A549 (cell line): ENCODE measurements around the gene MYO18A. TPM values are rescaled to one million over a fixed set of nuclear protein-coding genes. Genes with fewer than 3 reads are reported as not detected.

Experiments used
- ATAC-seq, 2 experiments: fragments of 200-7000 bp in 1 of 2; fragments of >200 bp in 1 of 2; cut with Nextera tagmentation in 1 of 2; cut with Tn5 transposase in 1 of 2; 3 replicates each; pipeline versions ENCODE4 v1.8.0 to v1.9.1; 2018 to 2020; ENCODE audit warnings: mild to moderate bottlenecking in 1 of 2, moderate library complexity in 1 of 2
- CTCF ChIA-PET: fragments of 300-600 bp; sonication (Branson Sonifier 250); formaldehyde crosslinking; extraction: SDS; loops from one replicate; lab custom pipeline; 2021; ENCODE audit warnings: antibody characterized with exemption, inconsistent platforms; lab: Yijun Ruan, JAX
- POLR2A ChIA-PET: fragments of 350-600 bp; formaldehyde crosslinking; extraction: SDS; loops from one replicate; lab custom pipeline; 2021; ENCODE audit warnings: antibody characterized with exemption, inconsistent platforms; lab: Yijun Ruan, JAX
- DNase-seq, 2 experiments: peaks; one replicate each; pipeline versions ENCODE4 v3.0.0 to v3.0.0-alpha.2; 2011 to 2016; ENCODE audit warnings: low read depth in 1 of 2, low spot score in 1 of 2
- FAIRE-seq: peaks from 2 replicates; lab custom pipeline; 2011; peaks lifted over from hg19 to GRCh38; lab: Jason Lieb, UNC
- H3K27ac ChIP-seq, 2 experiments: fragments of >200 bp; sonication (Bioruptor Twin); formaldehyde crosslinking; 3 replicates each; pipeline ENCODE4 v1.5.1; 2016 to 2017
- H3K4me1 ChIP-seq: fragments of >200 bp; sonication (Bioruptor Twin); formaldehyde crosslinking; 3 replicates; pipeline ENCODE4 v1.6.1; 2016
- H3K4me2 ChIP-seq: fragments of >200 bp; sonication (Bioruptor Twin); formaldehyde crosslinking; 3 replicates; pipeline ENCODE4 v1.6.1; 2016
- H3K4me3 ChIP-seq: fragments of >200 bp; sonication (Bioruptor Twin); formaldehyde crosslinking; 3 replicates; pipeline ENCODE4 v1.5.1; 2016
- H3K9me3 ChIP-seq: fragments of >200 bp; sonication (Bioruptor Twin); formaldehyde crosslinking; 3 replicates; pipeline ENCODE4 v1.6.1; 2016
- BHLHE40 ChIP-seq: IDR thresholded peaks from 2 replicates; pipeline ENCODE4 v1.6.1; 2012; ENCODE audit warnings: low read depth, low read length, inconsistent platforms
- CBX8 ChIP-seq: fragments of 200-600 bp; sonication (generic); IDR thresholded peaks from 2 replicates; pipeline ENCODE4 v1.6.1; 2016
- CEBPB ChIP-seq, 2 experiments: fragments of >200 bp in 1 of 2; sonication (Bioruptor Twin) in 1 of 2; formaldehyde crosslinking in 1 of 2; IDR thresholded peaks; 2 replicates each; pipeline ENCODE4 v1.6.1; 2012 to 2016
- CHD2 ChIP-seq: fragments of 150-350 bp; IDR thresholded peaks from 2 replicates; pipeline ENCODE4 v1.6.1; 2014; ENCODE audit warnings: low read length; ENCODE audit not compliant: partially characterized antibody
- EHF ChIP-seq: fragments of 250-450 bp; sonication (Bioruptor Pico); IDR thresholded peaks from 2 replicates; pipeline ENCODE4 v1.5.0; 2020; ENCODE audit warnings: mild to moderate bottlenecking
- EP300 ChIP-seq, 2 experiments: fragments of >200 bp; sonication (Bioruptor Twin); formaldehyde crosslinking; IDR thresholded peaks; 2 replicates in 1 of 2; 3 replicates in 1 of 2; pipeline ENCODE4 v1.6.1; 2016 to 2017
- FOSL2 ChIP-seq, 2 experiments: fragments of 450-650 bp in 1 of 2; fragments of >200 bp in 1 of 2; sonication (Bioruptor Twin) in 1 of 2; formaldehyde crosslinking; IDR thresholded peaks; 2 replicates each; pipeline versions ENCODE4 v1.5.0 to v1.6.1; 2016 to 2020; ENCODE audit warnings: mild to moderate bottlenecking in 1 of 2, moderate library complexity in 1 of 2
- GATA3 ChIP-seq: IDR thresholded peaks from 2 replicates; pipeline ENCODE4 v1.6.1; 2012; ENCODE audit warnings: borderline replicate concordance
- HMGXB4 ChIP-seq: fragments of 250-450 bp; sonication (Bioruptor Pico); IDR thresholded peaks from 2 replicates; pipeline ENCODE4 v1.5.0; 2021; ENCODE audit warnings: mild to moderate bottlenecking, moderate library complexity, borderline replicate concordance
- HOXB13 ChIP-seq: fragments of 250-450 bp; sonication (Bioruptor Pico); IDR thresholded peaks from 2 replicates; pipeline ENCODE4 v1.5.0; 2020; ENCODE audit warnings: low read depth, mild to moderate bottlenecking, moderate library complexity
- KDM1A ChIP-seq: fragments of 200-600 bp; sonication (generic); IDR thresholded peaks from 2 replicates; pipeline ENCODE4 v1.6.1; 2016; ENCODE audit warnings: low read depth, mild to moderate bottlenecking
- KDM5A ChIP-seq: fragments of 200-600 bp; sonication (generic); IDR thresholded peaks from 2 replicates; pipeline ENCODE4 v1.6.1; 2016; ENCODE audit warnings: antibody characterized with exemption, mild to moderate bottlenecking
- MAFK ChIP-seq: fragments of 450-650 bp; IDR thresholded peaks from 2 replicates; pipeline ENCODE4 v1.6.1; 2014; ENCODE audit not compliant: partially characterized antibody
- NFE2L2 ChIP-seq: fragments of 150-350 bp; conservative IDR thresholded peaks from 2 replicates; pipeline ENCODE4 v1.6.1; 2014; ENCODE audit warnings: low read length
- PHF8 ChIP-seq: fragments of 200-600 bp; sonication (generic); IDR thresholded peaks from 2 replicates; pipeline ENCODE4 v1.6.1; 2016; ENCODE audit warnings: low read depth, mild to moderate bottlenecking, antibody characterized with exemption, moderate library complexity, borderline replicate concordance
- POLR2A ChIP-seq: IDR thresholded peaks from 2 replicates; pipeline ENCODE4 v1.6.1; 2012; ENCODE audit warnings: mild to moderate bottlenecking, low read length
- RCOR1 ChIP-seq: fragments of 150-350 bp; IDR thresholded peaks from 2 replicates; pipeline ENCODE4 v1.6.1; 2014; ENCODE audit warnings: antibody characterized with exemption, low read length, low read depth
- RNF2 ChIP-seq: fragments of 200-600 bp; sonication (generic); IDR thresholded peaks from 2 replicates; pipeline ENCODE4 v1.6.1; 2016; ENCODE audit warnings: low read depth, mild to moderate bottlenecking, antibody characterized with exemption, moderate library complexity, borderline replicate concordance
- TP53 ChIP-seq: fragments of 250-450 bp; sonication (Bioruptor Pico); IDR thresholded peaks from 2 replicates; pipeline ENCODE4 v1.5.0; 2021; ENCODE audit warnings: mild to moderate bottlenecking, moderate library complexity
- USF2 ChIP-seq: fragments of 450-650 bp; IDR thresholded peaks from 2 replicates; pipeline ENCODE4 v1.6.1; 2014; ENCODE audit warnings: antibody characterized with exemption
- ZFP36 ChIP-seq: fragments of 450-650 bp; IDR thresholded peaks from 2 replicates; pipeline ENCODE4 v1.6.1; 2014; ENCODE audit warnings: borderline replicate concordance; ENCODE audit not compliant: partially characterized antibody
- WGBS: methylation state at CpG from one replicate; pipeline ENCODE4 v1.1.6; 2017; ENCODE audit errors: missing lambda C conversion rate; 5-methylcytosine and 5-hydroxymethylcytosine counted together
- polyA plus RNA-seq, 4 experiments: library from polyadenylated mRNA; depleted of rRNA in 3 of 4; stranded (reverse); fragments of >200 nt; fragmentation: RNase III in 1 of 4; extraction: RNeasy Plus Mini Kit Qiagen cat#74134 plus additional on column Dnase treatment in 1 of 4; gene quantifications; 2 replicates in 3 of 4; 3 replicates in 1 of 4; pipeline ENCODE4 v1.2.3, GENCODE V29; 2011 to 2017
- TF ChIP-seq, protein P1 (sequence below): fragments of 250-450 bp; sonication (Bioruptor Pico); IDR thresholded peaks from 2 replicates; pipeline ENCODE4 v1.5.0; 2020; ENCODE audit warnings: low read depth, mild to moderate bottlenecking, moderate library complexity
- TF ChIP-seq, protein P2 (sequence below): fragments of >200 bp; sonication (Bioruptor Twin); formaldehyde crosslinking; IDR thresholded peaks from 3 replicates; pipeline ENCODE4 v1.5.1; 2016

Gene MYO18A
- polyA plus RNA-seq, 2 of the 4 experiments (the other 2 are of a cell fraction): 12.3 to 28.4 TPM

- no peak overlapping the region for H3K27ac ChIP-seq
- 90% methylated on average over 4 of the region's 4 CpGs for WGBS
- ChIA-PET CTCF (interaction anchor here (0.7 to 3.9 kb wide), 9 partner anchors 22 to 364 kb away, joined by 3 to 25 read pairs (median 4); partner anchors contain the start of gene TLCD1), POLR2A (no interaction called here)
- no peaks in the 10 kb centered on the region for H3K9me3 ChIP-seq
- H3K4me3 ChIP-seq: no peak overlapping the region
- FAIRE-seq: no peak
- no peaks in the 10 kb centered on the region for H3K4me1 ChIP-seq
- TF ChIP-seq MAFK: no peak
- no peak for TF ChIP-seq RNF2
- TF ChIP-seq BHLHE40: no peak
- no peak for TF ChIP-seq TP53 (CRISPR knock-in tag)
- no peak for TF ChIP-seq NFE2L2
- no peak for TF ChIP-seq USF2
- TF ChIP-seq, protein P1, sequence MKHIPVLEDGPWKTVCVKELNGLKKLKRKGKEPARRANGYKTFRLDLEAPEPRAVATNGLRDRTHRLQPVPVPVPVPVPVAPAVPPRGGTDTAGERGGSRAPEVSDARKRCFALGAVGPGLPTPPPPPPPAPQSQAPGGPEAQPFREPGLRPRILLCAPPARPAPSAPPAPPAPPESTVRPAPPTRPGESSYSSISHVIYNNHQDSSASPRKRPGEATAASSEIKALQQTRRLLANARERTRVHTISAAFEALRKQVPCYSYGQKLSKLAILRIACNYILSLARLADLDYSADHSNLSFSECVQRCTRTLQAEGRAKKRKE (CRISPR knock-in tag): no peak
- no peak for TF ChIP-seq CBX8
- no peak for TF ChIP-seq FOSL2 (IDR thresholded peaks at IDR 0.05)
- TF ChIP-seq FOSL2 (CRISPR knock-in tag; IDR thresholded peaks at IDR 0.05): no peak
- no peak for TF ChIP-seq HOXB13 (CRISPR knock-in tag)
- TF ChIP-seq CHD2: no peak
- no peak for TF ChIP-seq KDM1A
- no peak for TF ChIP-seq PHF8
- no peak for TF ChIP-seq EP300 (IDR thresholded peaks at IDR 0.05)
- no peak for TF ChIP-seq KDM5A
- no peak overlapping the region for H3K4me2 ChIP-seq
- no peak for ATAC-seq
- DNase-seq: no peak
Measured at GRCh38 chr17:29090108-29090507, 90.1 kb downstream of the MYO18A start.

GRCh38 chr17:29089601-29090044 lies 90.6 kb downstream of the MYO18A start:
- FAIRE-seq (no peak), ATAC-seq (peak in 1 of 2 experiments; percentile 8; a peak in 1 of 6 replicates), DNase-seq (no peak)
- no peak overlapping the region for H3K27ac ChIP-seq
- no peak overlapping the region for H3K4me2 ChIP-seq
- no peak overlapping the region for H3K4me3 ChIP-seq
- TF ChIP-seq POLR2A (no peak), GATA3 (no peak), EHF (CRISPR knock-in tag) (no peak), CEBPB (IDR thresholded peaks at IDR 0.05) (no peak), ZFP36 (no peak), RCOR1 (no peak), EP300 (IDR thresholded peaks at IDR 0.05) (no peak), KDM5A (no peak), HOXB13 (CRISPR knock-in tag) (no peak), HMGXB4 (CRISPR knock-in tag) (no peak)
- TF ChIP-seq, protein P2, sequence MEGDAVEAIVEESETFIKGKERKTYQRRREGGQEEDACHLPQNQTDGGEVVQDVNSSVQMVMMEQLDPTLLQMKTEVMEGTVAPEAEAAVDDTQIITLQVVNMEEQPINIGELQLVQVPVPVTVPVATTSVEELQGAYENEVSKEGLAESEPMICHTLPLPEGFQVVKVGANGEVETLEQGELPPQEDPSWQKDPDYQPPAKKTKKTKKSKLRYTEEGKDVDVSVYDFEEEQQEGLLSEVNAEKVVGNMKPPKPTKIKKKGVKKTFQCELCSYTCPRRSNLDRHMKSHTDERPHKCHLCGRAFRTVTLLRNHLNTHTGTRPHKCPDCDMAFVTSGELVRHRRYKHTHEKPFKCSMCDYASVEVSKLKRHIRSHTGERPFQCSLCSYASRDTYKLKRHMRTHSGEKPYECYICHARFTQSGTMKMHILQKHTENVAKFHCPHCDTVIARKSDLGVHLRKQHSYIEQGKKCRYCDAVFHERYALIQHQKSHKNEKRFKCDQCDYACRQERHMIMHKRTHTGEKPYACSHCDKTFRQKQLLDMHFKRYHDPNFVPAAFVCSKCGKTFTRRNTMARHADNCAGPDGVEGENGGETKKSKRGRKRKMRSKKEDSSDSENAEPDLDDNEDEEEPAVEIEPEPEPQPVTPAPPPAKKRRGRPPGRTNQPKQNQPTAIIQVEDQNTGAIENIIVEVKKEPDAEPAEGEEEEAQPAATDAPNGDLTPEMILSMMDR: no peak
- TF ChIP-seq, all 56 proteins: peak for 0
- ChIA-PET CTCF (interaction anchor here (0.9 to 3.9 kb wide), 6 partner anchors 39 to 363 kb away, joined by 3 to 25 read pairs (median 4); partner anchors contain the start of gene TLCD1), POLR2A (no interaction called here)
- H3K4me1 ChIP-seq: no peaks in the 10 kb centered on the region
- 90% methylated on average over 20 of the region's 20 CpGs for WGBS
- H3K9me3 ChIP-seq: no peaks in the 10 kb centered on the region
